ENCODE measurements around the gene PCNX1. TPM values are rescaled to one million over a fixed set of nuclear protein-coding genes. Genes with fewer than 3 reads are reported as not detected.

Gene PCNX1
- total RNA-seq, 5 donors from 2014 or later (not counting 1 experiment from before 2014, with no cell fraction given) = 80.8 to 140 (median 86.3) TPM

- Mint-ChIP-seq H3K9me3 (no peaks in the 10 kb centered on the region), H3K27ac (peak overlapping the region; percentile 85), H3K4me1 (peaks cover 38 to 63% (median 58%) of the 10 kb centered on the region in 3 donors), H3K27me3 (no peaks in the 10 kb centered on the region), H3K36me3 (peaks cover 18% of the 10 kb centered on the region), H3K4me3 (no peak overlapping the region)
- no peaks in the 10 kb centered on the region for H3K36me3 ChIP-seq (ENCODE audit: control insufficient read depth in 2 of 2, extremely low read depth in 1 of 2, insufficient read depth in 1 of 2, low read length in 1 of 2)
- no peaks in the 10 kb centered on the region for H3K27me3 ChIP-seq (replicated peaks in 1 of 2; ENCODE audit: control insufficient read depth in 2 of 2, extremely low read depth in 1 of 2, insufficient read depth in 2 of 2, low read length in 1 of 2)
- DNase-seq (no peak), ATAC-seq (replicated peaks in 1 of 4) (no peak)
- H3K27ac ChIP-seq (ENCODE audit: low read length) = peak overlapping the region; percentile 61
- ChIA-PET CTCF (interaction anchor here in 1 of 2 donors (0.6 to 1.2 kb wide), 2 partner anchors 14 to 169 kb away, joined by 3 read pairs; no protein-coding TSS in a partner anchor), POLR2A (interaction anchor here in 1 of 2 donors (0.8 kb wide), 1 partner anchor 111 kb away, joined by 4 read pairs; no protein-coding TSS in a partner anchor)
- H3K4me3 ChIP-seq (ENCODE audit: control insufficient read depth in 1 of 2, extremely low read depth in 1 of 2, low read length in 1 of 2) = no peak overlapping the region
- peaks cover 12 to 29% of the 10 kb centered on the region in 2 experiments for H3K4me1 ChIP-seq (ENCODE audit: control insufficient read depth in 1 of 2, extremely low read depth in 1 of 2, insufficient read depth in 2 of 2, low read length in 2 of 2)
- no peaks in the 10 kb centered on the region for H3K9me3 ChIP-seq
- WGBS (ENCODE audit: insufficient coverage) = no CpG with 5 or more reads among the region's 1 CpG
Observed at GRCh38 chr14:70987041-70987440, 79.8 kb downstream of the PCNX1 start.

- H3K4me3 Mint-ChIP-seq = peak overlapping the region; percentile 63 to 71 (median 68)
- Histone ChIP-seq H3K4me3 (ENCODE audit: control insufficient read depth in 1 of 2, extremely low read depth in 1 of 2, low read length in 1 of 2) (peak overlapping the region; percentile 5 to 35), H3K27ac (ENCODE audit: low read length) (peak overlapping the region; percentile 61), H3K36me3 (ENCODE audit: control insufficient read depth in 2 of 2, extremely low read depth in 1 of 2, insufficient read depth in 1 of 2, low read length in 1 of 2) (no peaks in the 10 kb centered on the region), H3K4me1 (ENCODE audit: control insufficient read depth in 1 of 2, extremely low read depth in 1 of 2, insufficient read depth in 2 of 2, low read length in 2 of 2) (peaks cover 12 to 21% of the 10 kb centered on the region in 2 experiments), H3K9me3 (no peaks in the 10 kb centered on the region), H3K27me3 (replicated peaks in 1 of 2; ENCODE audit: control insufficient read depth in 2 of 2, extremely low read depth in 1 of 2, insufficient read depth in 2 of 2, low read length in 1 of 2) (no peaks in the 10 kb centered on the region)
- 100% methylated on average over 3 of the region's 10 CpGs for WGBS (ENCODE audit: insufficient coverage)
- ChIA-PET CTCF (interaction anchor here in 1 of 2 donors (0.6 to 1.9 kb wide), 5 partner anchors 9 to 977 kb away, joined by 3 to 8 read pairs (median 4); no protein-coding TSS in a partner anchor), POLR2A (interaction anchor here in 1 of 2 donors (0.6 to 1.2 kb wide), 3 partner anchors 10 to 135 kb away, joined by 3 to 6 read pairs (median 4); no protein-coding TSS in a partner anchor)
- H3K4me1 Mint-ChIP-seq = peaks cover 30 to 58% (median 50%) of the 10 kb centered on the region in 3 donors
- no peaks in the 10 kb centered on the region for H3K9me3 Mint-ChIP-seq
- peaks cover 23% of the 10 kb centered on the region for H3K36me3 Mint-ChIP-seq
- DNase-seq (peak in 7 of 35 experiments; percentile 3 to 32 (median 14)), ATAC-seq (replicated peaks in 1 of 4) (peak; percentile 40 to 81 (median 72))
- no peaks in the 10 kb centered on the region for H3K27me3 Mint-ChIP-seq
- H3K27ac Mint-ChIP-seq = peak overlapping the region; percentile 84 to 89
Observed at GRCh38 chr14:70988452-70988851, 81.2 kb downstream of the PCNX1 start.

GRCh38 chr14:70993931-70994330 is 86.7 kb downstream of the PCNX1 start:
- peaks cover 0 to 3% (median 0%) of the 10 kb centered on the region in 3 donors for H3K9me3 Mint-ChIP-seq
- peaks cover 0 to 5% of the 10 kb centered on the region in 2 donors for H3K36me3 ChIP-seq (ENCODE audit: control insufficient read depth in 2 of 2, extremely low read depth in 1 of 2, insufficient read depth in 1 of 2, low read length in 1 of 2)
- POLR2A ChIA-PET = no interaction called here
- no peaks in the 10 kb centered on the region for H3K9me3 ChIP-seq
- no peak for DNase-seq
- peaks cover 12 to 15% of the 10 kb centered on the region in 2 experiments for H3K4me1 ChIP-seq (ENCODE audit: control insufficient read depth in 1 of 2, extremely low read depth in 1 of 2, insufficient read depth in 2 of 2, low read length in 2 of 2)
- H3K4me3 ChIP-seq (ENCODE audit: control insufficient read depth in 1 of 2, extremely low read depth in 1 of 2, low read length in 1 of 2) = no peak overlapping the region
- ATAC-seq (replicated peaks in 1 of 4) = no peak
- H3K36me3 Mint-ChIP-seq = peaks cover 32% of the 10 kb centered on the region
- CTCF ChIA-PET = interaction anchor here in 1 of 2 donors (0.7 kb wide), 1 partner anchor 35 kb away, joined by 4 read pairs; no protein-coding TSS in a partner anchor
- no peak overlapping the region for H3K4me3 Mint-ChIP-seq
- no peak overlapping the region for H3K27ac ChIP-seq (ENCODE audit: low read length)
- no peaks in the 10 kb centered on the region for H3K27me3 ChIP-seq (replicated peaks in 1 of 2; ENCODE audit: control insufficient read depth in 2 of 2, extremely low read depth in 1 of 2, insufficient read depth in 2 of 2, low read length in 1 of 2)
- H3K4me1 Mint-ChIP-seq = peaks cover 46 to 67% (median 58%) of the 10 kb centered on the region in 3 donors
- no peaks in the 10 kb centered on the region for H3K27me3 Mint-ChIP-seq
- H3K27ac Mint-ChIP-seq = no peak overlapping the region

- H3K4me1 ChIP-seq (ENCODE audit: control insufficient read depth in 1 of 2, extremely low read depth in 1 of 2, insufficient read depth in 2 of 2, low read length in 2 of 2) = peaks cover 8 to 26% of the 10 kb centered on the region in 2 experiments
- POLR2A ChIA-PET = no interaction called here
Observed at GRCh38 chr14:70995211-70995610, 88.0 kb downstream of the PCNX1 start.

DNA sequence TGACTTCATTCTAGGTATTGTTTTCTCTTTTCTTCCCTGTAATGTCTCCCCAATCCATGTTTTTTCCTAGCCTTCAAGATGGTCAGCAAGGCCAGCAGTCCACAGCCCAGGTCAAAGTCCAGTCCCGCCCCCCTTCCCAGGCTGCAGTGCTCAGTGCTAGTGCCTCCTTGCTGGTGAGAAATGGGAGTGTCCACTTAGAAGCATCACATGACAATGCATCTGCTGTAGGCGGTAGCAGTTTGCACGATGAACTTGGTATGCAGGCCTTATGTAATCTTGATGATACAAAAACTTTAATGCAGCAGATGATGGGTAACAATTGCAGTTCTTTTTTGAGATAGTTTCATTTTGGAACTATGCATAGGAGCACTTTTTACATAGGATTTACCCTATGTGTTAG is 88.4 kb downstream of the PCNX1 start:
- H3K4me1 ChIP-seq (ENCODE audit: control insufficient read depth in 1 of 2, extremely low read depth in 1 of 2, insufficient read depth in 2 of 2, low read length in 2 of 2) = peaks cover 13 to 27% of the 10 kb centered on the region in 2 experiments
- ATAC-seq (replicated peaks in 1 of 4) (no peak), DNase-seq (no peak)
- H3K36me3 ChIP-seq (ENCODE audit: control insufficient read depth in 2 of 2, extremely low read depth in 1 of 2, insufficient read depth in 1 of 2, low read length in 1 of 2) = peaks cover 0 to 5% of the 10 kb centered on the region in 2 donors
- peaks cover 0 to 3% (median 0%) of the 10 kb centered on the region in 3 donors for H3K9me3 Mint-ChIP-seq
- no peak overlapping the region for H3K27ac ChIP-seq (ENCODE audit: low read length)
- H3K27ac Mint-ChIP-seq = peak overlapping the region; percentile 78 to 80
- H3K27me3 Mint-ChIP-seq = no peaks in the 10 kb centered on the region
- no peak overlapping the region for H3K4me3 ChIP-seq (ENCODE audit: control insufficient read depth in 1 of 2, extremely low read depth in 1 of 2, low read length in 1 of 2)
- H3K4me3 Mint-ChIP-seq = peak overlapping the region in 1 of 3 donors; percentile 14
- H3K4me1 Mint-ChIP-seq = peaks cover 59 to 74% (median 67%) of the 10 kb centered on the region in 3 donors
- no peaks in the 10 kb centered on the region for H3K9me3 ChIP-seq
- ChIA-PET POLR2A (no interaction called here), CTCF (no interaction called here)
- H3K36me3 Mint-ChIP-seq = peaks cover 30% of the 10 kb centered on the region
- 90% methylated on average over 2 of the region's 3 CpGs for WGBS (ENCODE audit: insufficient coverage)
- no peaks in the 10 kb centered on the region for H3K27me3 ChIP-seq (replicated peaks in 1 of 2; ENCODE audit: control insufficient read depth in 2 of 2, extremely low read depth in 1 of 2, insufficient read depth in 2 of 2, low read length in 1 of 2)

More at GRCh38 chr14:70995211-70995610, 88.0 kb downstream of the PCNX1 start:
- H3K4me1 Mint-ChIP-seq = peaks cover 58 to 71% (median 64%) of the 10 kb centered on the region in 3 donors
- H3K9me3 Mint-ChIP-seq = peaks cover 0 to 3% (median 0%) of the 10 kb centered on the region in 3 donors
- H3K27ac Mint-ChIP-seq = peak overlapping the region; percentile 70 to 78
- WGBS (ENCODE audit: insufficient coverage) = no CpG with 5 or more reads among the region's 1 CpG
- peaks cover 32% of the 10 kb centered on the region for H3K36me3 Mint-ChIP-seq
- Histone ChIP-seq H3K9me3 (no peaks in the 10 kb centered on the region), H3K27me3 (replicated peaks in 1 of 2; ENCODE audit: control insufficient read depth in 2 of 2, extremely low read depth in 1 of 2, insufficient read depth in 2 of 2, low read length in 1 of 2) (no peaks in the 10 kb centered on the region), H3K27ac (ENCODE audit: low read length) (no peak overlapping the region), H3K4me3 (ENCODE audit: control insufficient read depth in 1 of 2, extremely low read depth in 1 of 2, low read length in 1 of 2) (no peak overlapping the region), H3K36me3 (ENCODE audit: control insufficient read depth in 2 of 2, extremely low read depth in 1 of 2, insufficient read depth in 1 of 2, low read length in 1 of 2) (peaks cover 0 to 5% of the 10 kb centered on the region in 2 donors)
- ATAC-seq (replicated peaks in 1 of 4) = no peak
- DNase-seq = no peak
- H3K4me3 Mint-ChIP-seq = peak overlapping the region in 1 of 3 donors; percentile 14
- CTCF ChIA-PET = no interaction called here
- no peaks in the 10 kb centered on the region for H3K27me3 Mint-ChIP-seq

- H3K27ac Mint-ChIP-seq = peak overlapping the region; percentile 76 to 92
- H3K4me3 Mint-ChIP-seq = peak overlapping the region; percentile 8 to 52 (median 47)
- peak overlapping the region; percentile 79 for H3K27ac ChIP-seq (ENCODE audit: low read length)
- ChIA-PET POLR2A (interaction anchor here (0.6 to 0.9 kb wide), 7 partner anchors 11 to 1232 kb away, joined by 3 to 5 read pairs (median 4); partner anchors contain the start of genes PCNX1 (in 1 of the 2) and SRSF5 (in 1 of the 2)), CTCF (interaction anchor here (0.5 to 3.0 kb wide), 8 partner anchors 10 to 183 kb away, joined by 3 to 26 read pairs (median 4); no protein-coding TSS in a partner anchor)
- peak in 1 of 35 experiments; percentile 52 for DNase-seq
- WGBS (ENCODE audit: insufficient coverage) = no CpG with 5 or more reads among the region's 1 CpG
- peaks cover 0 to 3% (median 0%) of the 10 kb centered on the region in 3 donors for H3K9me3 Mint-ChIP-seq
- peaks cover 19 to 28% of the 10 kb centered on the region in 2 experiments for H3K4me1 ChIP-seq (ENCODE audit: control insufficient read depth in 1 of 2, extremely low read depth in 1 of 2, insufficient read depth in 2 of 2, low read length in 2 of 2)
- H3K4me3 ChIP-seq (ENCODE audit: control insufficient read depth in 1 of 2, extremely low read depth in 1 of 2, low read length in 1 of 2) = peak overlapping the region; percentile 10 to 20
- ATAC-seq (replicated peaks in 1 of 4) = peak; percentile 79 to 95 (median 92)
- H3K27me3 ChIP-seq (replicated peaks in 1 of 2; ENCODE audit: control insufficient read depth in 2 of 2, extremely low read depth in 1 of 2, insufficient read depth in 2 of 2, low read length in 1 of 2) = no peaks in the 10 kb centered on the region
- peaks cover 41% of the 10 kb centered on the region for H3K36me3 Mint-ChIP-seq
- no peaks in the 10 kb centered on the region for H3K27me3 Mint-ChIP-seq
- H3K9me3 ChIP-seq = no peaks in the 10 kb centered on the region
- peaks cover 0 to 13% of the 10 kb centered on the region in 2 donors for H3K36me3 ChIP-seq (ENCODE audit: control insufficient read depth in 2 of 2, extremely low read depth in 1 of 2, insufficient read depth in 1 of 2, low read length in 1 of 2)
- H3K4me1 Mint-ChIP-seq = peaks cover 74 to 88% (median 84%) of the 10 kb centered on the region in 3 donors
Observed at GRCh38 chr14:70999117-70999516, 91.9 kb downstream of the PCNX1 start.
